Gastroesophageal sphincter (tissue), 4 donors: ENCODE data around the gene DPF1. TPM values are rescaled to one million over a fixed set of nuclear protein-coding genes. Genes with fewer than 3 reads are reported as not detected.

Experiments used
- ATAC-seq: fragments of 150-250 bp; one replicate; pipeline ENCODE4 v1.9.1; 2016; ENCODE audit warnings: mild to moderate bottlenecking, moderate library complexity
- H3K27ac ChIP-seq, 4 donors: fragments of 200-600 bp; sonication (generic) in 3 of 4; 1 replicate in 3 of 4; 2 replicates in 1 of 4; pipeline ENCODE4 v1.5.1; 2016 to 2019
- H3K27me3 ChIP-seq: fragments of 200-600 bp; sonication (generic); one replicate; pipeline ENCODE4 v1.5.1; 2019
- H3K36me3 ChIP-seq, 2 donors: fragments of 200-600 bp; sonication (generic); one replicate each; pipeline ENCODE4 v1.5.1; 2019; ENCODE audit warnings: control low read depth in 1 of 2
- H3K4me1 ChIP-seq, 3 donors: fragments of 200-600 bp; sonication (generic); 1 replicate in 2 of 3; 2 replicates in 1 of 3; pipeline ENCODE4 v1.5.1; 2016 to 2019; ENCODE audit warnings: control low read depth in 2 of 3
- H3K4me3 ChIP-seq, 2 donors: fragments of 200-600 bp; sonication (generic); one replicate each; pipeline ENCODE4 v1.5.1; 2019; ENCODE audit warnings: mild to moderate bottlenecking in 1 of 2, moderate library complexity in 1 of 2
- H3K9me3 ChIP-seq, 3 donors: fragments of 200-600 bp; sonication (generic); one replicate each; pipeline ENCODE4 v1.5.1; 2017 to 2019; ENCODE audit warnings: control low read depth in 2 of 3
- CTCF ChIP-seq, 4 experiments: fragments of 200-600 bp in 2 of 4; fragments of 450-650 bp in 2 of 4; sonication (generic) in 1 of 4; IDR thresholded peaks; one replicate each; pipeline ENCODE4 v1.5.1; 2017 to 2019; ENCODE audit warnings: antibody characterized with exemption in 4 of 4, mild to moderate bottlenecking in 2 of 4, moderate library complexity in 2 of 4
- EP300 ChIP-seq: sonication (generic); formaldehyde crosslinking; IDR thresholded peaks from one replicate; pipeline ENCODE4 v1.6.1; 2017; ENCODE audit warnings: antibody characterized with exemption, mild to moderate bottlenecking
- POLR2A ChIP-seq, 2 donors: fragments of 450-650 bp; IDR thresholded peaks; one replicate each; pipeline ENCODE4 v1.6.1; 2017; ENCODE audit warnings: antibody characterized with exemption in 2 of 2, mild to moderate bottlenecking in 2 of 2, moderate library complexity in 1 of 2
- POLR2AphosphoS5 ChIP-seq: sonication (generic); formaldehyde crosslinking; IDR thresholded peaks from one replicate; pipeline ENCODE4 v1.6.1; 2017; ENCODE audit warnings: antibody characterized with exemption
- WGBS, 2 donors: methylation state at CpG; one replicate each; pipeline ENCODE4 v1.1.5; 2018; ENCODE audit warnings: low coverage in 1 of 2; 5-methylcytosine and 5-hydroxymethylcytosine counted together
- total RNA-seq, 4 donors: library from RNA; depleted of rRNA; stranded (reverse); fragments of >200 nt; gene quantifications; one replicate each; pipeline ENCODE4 v1.1.0, GENCODE V29; 2016

Gene DPF1
- total RNA-seq, 4 donors from 2014 or later = not detected

- H3K9me3 ChIP-seq = peaks cover 0 to 32% (median 2%) of the 10 kb centered on the region in 3 donors
- H3K4me1 ChIP-seq = peaks cover 0 to 18% (median 0%) of the 10 kb centered on the region in 3 donors
- H3K27ac ChIP-seq = no peak overlapping the region
- TF ChIP-seq POLR2AphosphoS5 (no peak), EP300 (no peak), POLR2A (IDR thresholded peaks at IDR 0.05) (no peak), CTCF (IDR thresholded peaks at IDR 0.05) (no peak)
- H3K27me3 ChIP-seq = no peaks in the 10 kb centered on the region
- WGBS, 2 donors = 100% methylated on average over 2 to 3 of the region's 3 CpGs
- ATAC-seq = no peak
- H3K4me3 ChIP-seq = no peak overlapping the region
- H3K36me3 ChIP-seq = peaks cover 0 to 49% of the 10 kb centered on the region in 2 donors
Observed at GRCh38 chr19:38180071-38180470, 44.0 kb downstream of the DPF1 start.

- Histone ChIP-seq H3K4me3 (no peak overlapping the region), H3K9me3 (peaks cover 0 to 24% (median 2%) of the 10 kb centered on the region in 3 donors), H3K36me3 (peaks cover 0 to 23% of the 10 kb centered on the region in 2 donors), H3K27ac (no peak overlapping the region), H3K27me3 (no peaks in the 10 kb centered on the region), H3K4me1 (no peaks in the 10 kb centered on the region)
- ATAC-seq = no peak
- no peak for TF ChIP-seq POLR2A (IDR thresholded peaks at IDR 0.05)
- TF ChIP-seq CTCF (IDR thresholded peaks at IDR 0.05) = no peak
- no peak for TF ChIP-seq POLR2AphosphoS5
- no peak for TF ChIP-seq EP300
- 50 to 82% methylated on average over 1 to 4 of the region's 6 CpGs for WGBS, 2 donors
Observed at GRCh38 chr19:38175422-38175821, 48.6 kb downstream of the DPF1 start.

- ATAC-seq = peak; percentile 61
- peaks cover 0 to 5% (median 0%) of the 10 kb centered on the region in 3 donors for H3K9me3 ChIP-seq
- peaks cover 0 to 12% of the 10 kb centered on the region in 2 donors for H3K36me3 ChIP-seq
- no peak overlapping the region for H3K27ac ChIP-seq
- no peaks in the 10 kb centered on the region for H3K4me1 ChIP-seq
- no peak overlapping the region for H3K4me3 ChIP-seq
- peak; percentile 32 for TF ChIP-seq POLR2AphosphoS5
- no peak for TF ChIP-seq POLR2A (IDR thresholded peaks at IDR 0.05)
- H3K27me3 ChIP-seq = no peaks in the 10 kb centered on the region
- WGBS, 2 donors = 69 to 80% methylated on average over 1 to 3 of the region's 22 CpGs
Observed at GRCh38 chr19:38173291-38174041, 50.6 kb downstream of the DPF1 start.

GRCh38 chr19:38172001-38172400 lies 52.0 kb downstream of the DPF1 start:
- no peaks in the 10 kb centered on the region for H3K9me3 ChIP-seq
- TF ChIP-seq EP300 (no peak), POLR2A (IDR thresholded peaks at IDR 0.05) (no peak), POLR2AphosphoS5 (no peak), CTCF (IDR thresholded peaks at IDR 0.05) (no peak)
- H3K4me3 ChIP-seq = no peak overlapping the region
- no peak for ATAC-seq
- peaks cover 0 to 23% of the 10 kb centered on the region in 2 donors for H3K36me3 ChIP-seq
- 65 to 94% methylated on average over 4 to 6 of the region's 8 CpGs for WGBS, 2 donors
- H3K27me3 ChIP-seq = no peaks in the 10 kb centered on the region
- H3K4me1 ChIP-seq = no peaks in the 10 kb centered on the region
- H3K27ac ChIP-seq = no peak overlapping the region

- Histone ChIP-seq H3K9me3 (no peaks in the 10 kb centered on the region), H3K27ac (no peak overlapping the region), H3K4me1 (no peaks in the 10 kb centered on the region), H3K36me3 (peaks cover 0 to 40% of the 10 kb centered on the region in 2 donors), H3K4me3 (no peak overlapping the region), H3K27me3 (no peaks in the 10 kb centered on the region)
- ATAC-seq = no peak
- TF ChIP-seq CTCF (IDR thresholded peaks at IDR 0.05) (no peak), POLR2A (IDR thresholded peaks at IDR 0.05) (no peak), EP300 (no peak), POLR2AphosphoS5 (no peak)
- 86% methylated on average over 7 of the region's 12 CpGs; no CpG with 5 or more reads in 1 of the 2 donors for WGBS, 2 donors
Observed at GRCh38 chr19:38170334-38170733, 53.7 kb downstream of the DPF1 start.
